NT2/D1 (cell line): Measurements from ENCODE around the gene CPXM2.

Experiments used
- SUZ12 ChIP-seq: IDR thresholded peaks from 2 replicates; pipeline ENCODE4 v1.6.1; 2011; ENCODE audit not compliant: insufficient read length, insufficient read depth; ENCODE audit errors: extremely low read depth
- YY1 ChIP-seq: IDR thresholded peaks from 2 replicates; pipeline ENCODE4 v1.6.1; 2011; ENCODE audit not compliant: insufficient read length, insufficient read depth

DNA sequence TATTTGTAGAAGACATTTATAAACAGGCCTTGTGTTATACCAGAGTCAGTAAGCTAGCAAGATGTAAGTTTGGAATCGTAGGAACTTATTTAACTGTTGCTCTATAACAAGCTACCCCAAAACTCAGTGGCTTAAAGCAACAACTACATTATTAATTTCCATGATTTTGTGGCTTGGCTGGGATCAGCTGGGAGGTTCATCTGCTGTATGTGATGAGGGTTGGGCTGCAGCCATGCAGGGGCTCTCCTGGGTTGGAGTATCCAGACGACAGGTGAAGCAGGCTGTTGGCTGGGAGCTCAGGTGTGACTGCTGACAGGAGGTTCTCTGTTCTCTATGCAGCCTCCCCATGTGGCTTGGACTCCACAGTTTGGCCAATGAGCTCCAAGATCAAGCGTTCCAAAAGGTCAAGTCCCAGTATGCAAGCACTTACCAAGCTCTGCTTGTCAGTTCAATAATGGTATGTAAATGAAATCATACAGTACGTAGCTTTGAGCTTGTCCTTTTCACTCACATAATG is 173.0 kb downstream of the CPXM2 start:
- TF ChIP-seq YY1 (no peak), SUZ12 (no peak)
